Erythroblast (primary cell): ENCODE measurements around the gene SETD3.

ENCODE experiments used
- GATA1 ChIP-seq: IDR thresholded peaks from 2 replicates; pipeline ENCODE4 v1.6.1; 2011; ENCODE audit warnings: low read depth, mild to moderate bottlenecking, control low read depth, low read length, moderate library complexity
- POLR2A ChIP-seq: IDR thresholded peaks from 2 replicates; pipeline ENCODE4 v1.6.1; 2011; ENCODE audit warnings: mild to moderate bottlenecking, low read length

DNA sequence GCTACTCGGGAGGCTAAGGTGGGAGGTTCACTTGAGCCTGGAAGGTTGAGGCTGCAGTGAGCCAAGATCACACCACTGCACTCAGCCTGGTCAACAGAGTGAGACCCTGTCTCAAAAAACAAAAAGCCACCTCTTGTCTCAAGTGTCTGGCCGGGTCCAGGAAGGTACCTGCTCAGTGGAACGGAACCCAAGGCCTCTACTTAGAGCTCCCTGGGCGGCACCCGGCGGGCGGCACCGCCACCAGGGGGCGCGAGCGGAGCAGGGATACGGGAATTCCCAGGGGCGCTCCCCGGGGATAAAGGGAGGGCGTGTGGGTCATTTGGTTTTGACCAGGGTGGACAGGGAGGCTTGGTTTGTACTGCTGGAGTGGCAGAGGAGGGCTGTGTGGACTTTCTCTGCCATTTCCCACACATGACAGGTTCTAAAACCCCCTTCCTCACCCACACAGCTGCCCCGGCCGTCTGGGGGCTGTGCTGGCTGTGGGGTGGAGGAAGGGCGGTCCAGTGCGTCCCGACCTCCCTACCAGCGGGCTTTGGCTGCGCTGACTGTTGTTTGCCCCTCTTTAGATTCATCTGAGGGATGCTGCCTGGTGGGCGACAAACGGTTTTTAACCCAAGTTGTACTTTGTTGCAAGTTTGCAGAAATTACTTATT, 91.4 kb downstream of the SETD3 start:
- TF ChIP-seq POLR2A = no peak
- no peak for TF ChIP-seq GATA1
